ENCODE results near the gene P4HB. TPM values are rescaled to one million over a fixed set of nuclear protein-coding genes. Genes with fewer than 3 reads are reported as not detected.

P4HB gene
- polyA plus RNA-seq, 1 of the 3 experiments (the other 2 are of a cell fraction), result 165 TPM

- H3K27ac ChIP-seq (ENCODE audit: low read depth in 2 of 2, low read length in 1 of 2), result no peak overlapping the region
- POLR2A ChIA-PET, result interaction anchor here (1.1 kb wide), 1 partner anchor 10 kb away, joined by 3 read pairs; no protein-coding TSS in a partner anchor
- 91% methylated on average over 15 of the region's 16 CpGs for WGBS (ENCODE audit: low lambda C conversion rate)
- H3K9ac ChIP-seq, result no peak overlapping the region
- DNase-seq, result no peak
- no peaks in the 10 kb centered on the region for H3K4me1 ChIP-seq (ENCODE audit: control insufficient read depth in 1 of 2, insufficient read depth in 2 of 2, low read depth in 1 of 2, low read length in 1 of 2)
- no peak overlapping the region for H3K4me3 ChIP-seq (ENCODE audit: low read depth in 2 of 2, low read length in 1 of 2)
- H4K20me1 ChIP-seq (ENCODE audit: insufficient read depth), result peaks cover 40% of the 10 kb centered on the region
- peaks cover 65% of the 10 kb centered on the region for H3K79me2 ChIP-seq (ENCODE audit: insufficient read depth)
- no peak overlapping the region for H3K4me2 ChIP-seq
- H3K27me3 ChIP-seq (ENCODE audit: insufficient read depth), result no peaks in the 10 kb centered on the region
- H3K9me2 ChIP-seq, result no peaks in the 10 kb centered on the region
- H3K36me3 ChIP-seq (replicated peaks in 1 of 2; ENCODE audit: control insufficient read depth in 1 of 2, insufficient read depth in 2 of 2, low read length in 1 of 2), result peaks cover 54 to 81% of the 10 kb centered on the region in 2 experiments
- no peak overlapping the region for H2AFZ ChIP-seq (ENCODE audit: low read depth)
- H3F3A ChIP-seq (replicated peaks; ENCODE audit: insufficient read depth), result peaks cover 32% of the 10 kb centered on the region
- CTCF ChIA-PET, result interaction anchor here (1.1 to 2.1 kb wide), 2 partner anchors 12 to 18 kb away, joined by 3 to 4 read pairs; no protein-coding TSS in a partner anchor
- no peaks in the 10 kb centered on the region for H3K9me3 ChIP-seq
- TF ChIP-seq USF2 (IDR thresholded peaks at IDR 0.05; ENCODE audit: borderline replicate concordance, low read depth, low read length), result no peak
Observed at GRCh38 chr17:81851423-81851822, 8.9 kb downstream of the P4HB start.

DNA sequence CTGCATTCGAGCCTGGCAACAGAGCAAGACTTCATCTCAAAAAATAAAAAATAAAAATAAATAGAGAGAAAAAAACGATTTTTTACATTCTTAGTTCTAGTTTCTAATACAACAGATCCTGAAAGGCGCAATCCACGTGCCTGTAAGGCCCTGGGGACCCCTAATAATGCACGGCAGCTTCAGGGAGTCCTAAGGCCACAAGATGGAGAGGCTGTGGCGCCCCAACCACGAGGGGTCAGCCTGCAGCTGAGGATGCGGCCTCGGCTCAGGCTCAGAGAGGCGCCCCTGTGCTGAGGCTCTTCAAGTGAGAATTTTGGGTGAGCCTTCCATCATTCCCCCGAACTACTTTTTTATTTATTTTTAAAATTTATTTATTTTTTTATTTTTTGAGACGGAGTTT lies 10.9 kb downstream of the P4HB start:
- H3K4me3 ChIP-seq (ENCODE audit: low read depth in 2 of 2, low read length in 1 of 2), result no peak overlapping the region
- H3K9ac ChIP-seq, result no peak overlapping the region
- peaks cover 48% of the 10 kb centered on the region for H3F3A ChIP-seq (replicated peaks; ENCODE audit: insufficient read depth)
- H4K20me1 ChIP-seq (ENCODE audit: insufficient read depth), result peaks cover 28% of the 10 kb centered on the region
- WGBS (ENCODE audit: low lambda C conversion rate), result 95% methylated on average over 12 of the region's 12 CpGs
- H3K36me3 ChIP-seq (replicated peaks in 1 of 2; ENCODE audit: control insufficient read depth in 1 of 2, insufficient read depth in 2 of 2, low read length in 1 of 2), result peaks cover 61 to 81% of the 10 kb centered on the region in 2 experiments
- no peaks in the 10 kb centered on the region for H3K27me3 ChIP-seq (ENCODE audit: insufficient read depth)
- POLR2A ChIA-PET, result no interaction called here
- TF ChIP-seq POLR2AphosphoS5 (IDR thresholded peaks at IDR 0.05; ENCODE audit: low read depth, low read length), result no peak
- no peak for TF ChIP-seq RAD21 (IDR thresholded peaks at IDR 0.05; ENCODE audit: low read length)
- no peak for TF ChIP-seq REST (IDR thresholded peaks at IDR 0.05; ENCODE audit: low read depth, low read length)
- TF ChIP-seq TEAD4 (IDR thresholded peaks at IDR 0.05; ENCODE audit: borderline replicate concordance, insufficient read depth), result no peak
- TF ChIP-seq NRF1 (IDR thresholded peaks at IDR 0.05; ENCODE audit: low read depth, low read length), result no peak
- TF ChIP-seq IRF3 (IDR thresholded peaks at IDR 0.05; ENCODE audit: low read depth, low read length), result no peak
- no peak for TF ChIP-seq GABPA (IDR thresholded peaks at IDR 0.05; ENCODE audit: low read depth)
- TF ChIP-seq FOSL2 (IDR thresholded peaks at IDR 0.05; ENCODE audit: borderline replicate concordance, low read depth), result no peak
- TF ChIP-seq PBX3 (IDR thresholded peaks at IDR 0.05), result no peak
- TF ChIP-seq, protein P1, sequence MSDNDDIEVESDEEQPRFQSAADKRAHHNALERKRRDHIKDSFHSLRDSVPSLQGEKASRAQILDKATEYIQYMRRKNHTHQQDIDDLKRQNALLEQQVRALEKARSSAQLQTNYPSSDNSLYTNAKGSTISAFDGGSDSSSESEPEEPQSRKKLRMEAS (IDR thresholded peaks at IDR 0.05; ENCODE audit: low read depth), result no peak
- no peak for TF ChIP-seq GATA2 (CRISPR knock-in tag; IDR thresholded peaks at IDR 0.05)
- no peak for TF ChIP-seq TCF12 (IDR thresholded peaks at IDR 0.05)
- TF ChIP-seq FOXM1 (IDR thresholded peaks at IDR 0.05; ENCODE audit: low read depth), result no peak
- no peak for TF ChIP-seq YY1 (IDR thresholded peaks at IDR 0.05; ENCODE audit: low read depth)
- TF ChIP-seq, protein P2, sequence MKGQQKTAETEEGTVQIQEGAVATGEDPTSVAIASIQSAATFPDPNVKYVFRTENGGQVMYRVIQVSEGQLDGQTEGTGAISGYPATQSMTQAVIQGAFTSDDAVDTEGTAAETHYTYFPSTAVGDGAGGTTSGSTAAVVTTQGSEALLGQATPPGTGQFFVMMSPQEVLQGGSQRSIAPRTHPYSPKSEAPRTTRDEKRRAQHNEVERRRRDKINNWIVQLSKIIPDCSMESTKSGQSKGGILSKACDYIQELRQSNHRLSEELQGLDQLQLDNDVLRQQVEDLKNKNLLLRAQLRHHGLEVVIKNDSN (IDR thresholded peaks at IDR 0.05; ENCODE audit: borderline replicate concordance, low read depth), result no peak
- no peak for TF ChIP-seq EZH2phosphoT487 (IDR thresholded peaks at IDR 0.05; ENCODE audit: borderline replicate concordance, low read depth)
- DNase-seq, result no peak
- no peaks in the 10 kb centered on the region for H3K4me1 ChIP-seq (ENCODE audit: control insufficient read depth in 1 of 2, insufficient read depth in 2 of 2, low read depth in 1 of 2, low read length in 1 of 2)
- no peak overlapping the region for H3K4me2 ChIP-seq
- H3K27ac ChIP-seq (ENCODE audit: low read depth in 2 of 2, low read length in 1 of 2), result no peak overlapping the region
- no peaks in the 10 kb centered on the region for H3K9me3 ChIP-seq
- no peak overlapping the region for H2AFZ ChIP-seq (ENCODE audit: low read depth)
- CTCF ChIA-PET, result no interaction called here
- H3K9me2 ChIP-seq, result no peaks in the 10 kb centered on the region
- H3K79me2 ChIP-seq (ENCODE audit: insufficient read depth), result peaks cover 45% of the 10 kb centered on the region

All from SK-N-SH (cell line).